Hepatocyte (in vitro differentiated cells): Measurements from ENCODE around the gene CLEC2A. TPM values are rescaled to one million over a fixed set of nuclear protein-coding genes. Genes with fewer than 3 reads are reported as not detected.

ENCODE experiments used
- DNase-seq: peaks from one replicate; pipeline ENCODE4 v3.0.0-alpha.2; 2016; ENCODE audit warnings: low spot score
- H2AFZ ChIP-seq: fragments of 200-600 bp; sonication (generic); 2 replicates; pipeline ENCODE4 v1.6.0; 2016; ENCODE audit warnings: antibody characterized with exemption, mild to moderate bottlenecking
- H3K27ac ChIP-seq: fragments of 200-600 bp; sonication (generic); 2 replicates; pipeline ENCODE4 v1.5.1; 2016; ENCODE audit warnings: mild to moderate bottlenecking
- H3K27me3 ChIP-seq: fragments of 200-600 bp; sonication (generic); 2 replicates; pipeline ENCODE4 v1.6.1; 2016
- H3K36me3 ChIP-seq: fragments of 200-600 bp; sonication (generic); replicated peaks from 2 replicates; pipeline ENCODE4 v1.5.1; 2016; ENCODE audit warnings: low read depth; ENCODE audit not compliant: insufficient read depth
- H3K4me1 ChIP-seq: fragments of 200-600 bp; sonication (generic); 2 replicates; pipeline ENCODE4 v1.5.1; 2016; ENCODE audit warnings: mild to moderate bottlenecking, moderate library complexity; ENCODE audit not compliant: insufficient read depth
- H3K4me2 ChIP-seq: fragments of 200-600 bp; sonication (generic); 2 replicates; pipeline ENCODE4 v1.6.0; 2016
- H3K4me3 ChIP-seq: fragments of 200-600 bp; sonication (generic); 2 replicates; pipeline ENCODE4 v1.5.1; 2016; ENCODE audit warnings: mild to moderate bottlenecking
- H3K79me2 ChIP-seq: fragments of 200-600 bp; sonication (generic); 2 replicates; pipeline ENCODE4 v1.6.0; 2017; ENCODE audit warnings: mild to moderate bottlenecking
- H3K9me2 ChIP-seq: fragments of 200-600 bp; sonication (generic); replicated peaks from 2 replicates; pipeline ENCODE4 v1.6.0; 2017; ENCODE audit warnings: mild to moderate bottlenecking; ENCODE audit not compliant: insufficient read depth
- H3K9me3 ChIP-seq: fragments of 200-600 bp; sonication (generic); 2 replicates; pipeline ENCODE4 v1.5.1; 2016; ENCODE audit warnings: low read depth, mild to moderate bottlenecking
- H4K20me1 ChIP-seq: fragments of 200-600 bp; sonication (generic); 2 replicates; pipeline ENCODE4 v1.6.0; 2016; ENCODE audit warnings: mild to moderate bottlenecking; ENCODE audit not compliant: insufficient read depth, poor library complexity, severe bottlenecking
- CTCF ChIP-seq: fragments of 200-600 bp; sonication (generic); IDR thresholded peaks from 2 replicates; pipeline ENCODE4 v1.5.1; 2016; ENCODE audit warnings: antibody characterized with exemption, mild to moderate bottlenecking; ENCODE audit not compliant: poor library complexity
- EZH2 ChIP-seq: fragments of 200-600 bp; sonication (generic); IDR thresholded peaks from 2 replicates; pipeline ENCODE4 v1.6.1; 2016; ENCODE audit warnings: antibody characterized with exemption, mild to moderate bottlenecking, borderline replicate concordance
- EZH2phosphoT487 ChIP-seq: fragments of 200-600 bp; sonication (generic); IDR thresholded peaks from one replicate; pipeline ENCODE4 v1.6.1; 2018; ENCODE audit warnings: antibody characterized with exemption, mild to moderate bottlenecking, low read depth, moderate library complexity; ENCODE audit not compliant: unreplicated experiment, severe bottlenecking
- WGBS: methylation state at CpG from one replicate; pipeline ENCODE4 v1.1.6; 2016; ENCODE audit warnings: low lambda C conversion rate; ENCODE audit errors: missing lambda C conversion rate; 5-methylcytosine and 5-hydroxymethylcytosine counted together
- polyA plus RNA-seq: library from polyadenylated mRNA; unstranded; fragments of >200 nt; fragmentation: Nextera tagmentation; extraction: Ambion mirVana; gene quantifications from 2 replicates; pipeline ENCODE4 v1.2.1, GENCODE V29; 2016
- total RNA-seq: library from RNA; depleted of rRNA; stranded (reverse); fragments of >200 nt; gene quantifications from 2 replicates; pipeline ENCODE4 v1.2.3, GENCODE V29; 2014

The CLEC2A gene
- total and polyA plus RNA-seq, 2 experiments from 2014 or later: not detected

- TF ChIP-seq CTCF: no peak
- TF ChIP-seq EZH2: no peak
- no peak for TF ChIP-seq EZH2phosphoT487
- no peaks in the 10 kb centered on the region for H3K9me3 ChIP-seq
- H3K27me3 ChIP-seq: no peaks in the 10 kb centered on the region
- no peaks in the 10 kb centered on the region for H3K36me3 ChIP-seq
- H2AFZ ChIP-seq: no peak overlapping the region
- no peaks in the 10 kb centered on the region for H3K9me2 ChIP-seq
- H3K4me2 ChIP-seq: no peak overlapping the region
- 84% methylated on average over 6 of the region's 6 CpGs for WGBS
- H3K4me3 ChIP-seq: no peak overlapping the region
- no peak overlapping the region for H3K27ac ChIP-seq
- peaks cover 19% of the 10 kb centered on the region for H3K4me1 ChIP-seq
- DNase-seq: no peak
- H4K20me1 ChIP-seq: no peaks in the 10 kb centered on the region
- H3K79me2 ChIP-seq: no peaks in the 10 kb centered on the region
These were observed 34.6 kb downstream of the CLEC2A start for GRCh38 chr12:9897535-9897934.

DNA sequence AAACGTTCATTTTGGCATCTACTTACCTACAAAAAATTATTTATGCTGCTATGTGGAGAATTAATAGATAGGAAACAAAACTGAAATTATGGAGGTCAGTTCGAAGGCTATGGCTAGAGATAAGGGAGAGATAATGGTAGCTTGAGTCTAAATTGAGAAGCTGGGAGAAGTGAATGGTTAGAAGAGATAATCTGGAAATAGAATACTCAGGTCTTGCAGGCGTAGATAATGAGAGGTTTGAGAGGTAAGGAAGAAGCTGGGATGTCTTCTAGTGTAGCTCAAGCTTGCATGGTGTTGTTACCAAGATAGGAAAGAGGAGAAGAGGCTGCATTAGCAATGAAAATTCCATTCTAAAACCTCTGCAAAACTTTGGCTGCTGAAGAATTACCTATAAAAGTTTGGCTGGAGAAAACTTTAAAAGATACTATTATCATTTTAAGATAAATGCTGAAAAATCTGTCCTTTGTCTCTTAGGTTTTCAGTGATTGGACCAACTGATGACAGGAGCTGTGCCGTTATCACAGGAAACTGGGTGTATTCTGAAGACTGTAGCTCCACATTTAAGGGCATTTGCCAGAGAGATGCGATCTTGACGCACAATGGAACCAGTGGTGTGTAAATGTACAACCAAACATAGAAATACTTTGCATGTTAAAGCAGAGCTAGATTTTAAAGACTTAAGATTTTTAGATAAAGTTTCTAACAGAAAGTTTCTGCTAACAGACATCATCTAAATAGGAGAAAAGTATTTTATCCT, 36.8 kb downstream of the CLEC2A start:
- Histone ChIP-seq H3K4me1 (no peaks in the 10 kb centered on the region), H3K36me3 (no peaks in the 10 kb centered on the region), H4K20me1 (no peaks in the 10 kb centered on the region), H2AFZ (no peak overlapping the region), H3K79me2 (no peaks in the 10 kb centered on the region), H3K27ac (no peak overlapping the region), H3K4me3 (no peak overlapping the region), H3K9me2 (no peaks in the 10 kb centered on the region), H3K9me3 (no peaks in the 10 kb centered on the region), H3K4me2 (no peak overlapping the region), H3K27me3 (no peaks in the 10 kb centered on the region)
- 74% methylated on average over 6 of the region's 6 CpGs for WGBS
- TF ChIP-seq CTCF (no peak), EZH2 (no peak), EZH2phosphoT487 (no peak)
- no peak for DNase-seq

DNA sequence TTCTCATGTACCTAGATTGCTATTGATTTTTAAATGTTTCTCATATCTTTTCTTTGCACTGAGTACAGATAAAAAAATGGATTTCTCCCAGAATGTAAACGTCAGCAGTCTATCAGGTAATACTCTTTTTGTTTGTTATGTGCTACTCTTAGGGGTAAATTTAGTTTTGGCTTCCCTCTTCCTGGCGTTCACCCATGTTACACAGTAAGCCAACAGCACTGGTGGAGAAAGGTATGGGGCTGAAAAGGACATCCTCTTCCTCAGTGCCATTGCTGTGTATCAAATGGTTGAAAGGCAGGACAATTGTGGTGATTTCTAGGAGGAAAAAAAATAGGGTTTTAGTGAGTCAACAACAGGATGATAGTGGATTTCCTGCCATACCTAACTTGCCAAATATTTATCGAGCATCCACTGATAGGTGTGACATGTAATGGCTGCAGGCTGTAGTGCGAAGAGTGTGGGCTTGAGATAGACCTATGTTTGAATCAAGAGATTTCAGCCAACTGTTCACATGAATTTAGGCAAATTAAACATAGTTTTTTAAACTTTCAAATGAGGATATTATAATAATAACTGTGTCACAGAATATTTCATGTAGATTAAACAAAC, 43.4 kb downstream of the CLEC2A start:
- H3K4me3 ChIP-seq: no peak overlapping the region
- no peak for TF ChIP-seq CTCF
- no peak for TF ChIP-seq EZH2phosphoT487
- TF ChIP-seq EZH2: no peak

More for the DNA sequence above, 43.4 kb downstream of the CLEC2A start:
- no peaks in the 10 kb centered on the region for H3K4me1 ChIP-seq
- H3K9me2 ChIP-seq: no peaks in the 10 kb centered on the region
- H3K79me2 ChIP-seq: no peaks in the 10 kb centered on the region
- H3K27me3 ChIP-seq: no peaks in the 10 kb centered on the region
- H3K4me2 ChIP-seq: no peak overlapping the region
- no peak overlapping the region for H3K27ac ChIP-seq
- DNase-seq: no peak
- WGBS: 64% methylated on average over 4 of the region's 4 CpGs
- no peak overlapping the region for H2AFZ ChIP-seq
- H3K36me3 ChIP-seq: no peaks in the 10 kb centered on the region
- no peaks in the 10 kb centered on the region for H4K20me1 ChIP-seq
- H3K9me3 ChIP-seq: no peaks in the 10 kb centered on the region
